Measurements from ENCODE around the gene STAC2.
A peak's percentile ranks its signal among the peaks of the same experiment; 100 is the strongest.

The STAC2 gene

DNA sequence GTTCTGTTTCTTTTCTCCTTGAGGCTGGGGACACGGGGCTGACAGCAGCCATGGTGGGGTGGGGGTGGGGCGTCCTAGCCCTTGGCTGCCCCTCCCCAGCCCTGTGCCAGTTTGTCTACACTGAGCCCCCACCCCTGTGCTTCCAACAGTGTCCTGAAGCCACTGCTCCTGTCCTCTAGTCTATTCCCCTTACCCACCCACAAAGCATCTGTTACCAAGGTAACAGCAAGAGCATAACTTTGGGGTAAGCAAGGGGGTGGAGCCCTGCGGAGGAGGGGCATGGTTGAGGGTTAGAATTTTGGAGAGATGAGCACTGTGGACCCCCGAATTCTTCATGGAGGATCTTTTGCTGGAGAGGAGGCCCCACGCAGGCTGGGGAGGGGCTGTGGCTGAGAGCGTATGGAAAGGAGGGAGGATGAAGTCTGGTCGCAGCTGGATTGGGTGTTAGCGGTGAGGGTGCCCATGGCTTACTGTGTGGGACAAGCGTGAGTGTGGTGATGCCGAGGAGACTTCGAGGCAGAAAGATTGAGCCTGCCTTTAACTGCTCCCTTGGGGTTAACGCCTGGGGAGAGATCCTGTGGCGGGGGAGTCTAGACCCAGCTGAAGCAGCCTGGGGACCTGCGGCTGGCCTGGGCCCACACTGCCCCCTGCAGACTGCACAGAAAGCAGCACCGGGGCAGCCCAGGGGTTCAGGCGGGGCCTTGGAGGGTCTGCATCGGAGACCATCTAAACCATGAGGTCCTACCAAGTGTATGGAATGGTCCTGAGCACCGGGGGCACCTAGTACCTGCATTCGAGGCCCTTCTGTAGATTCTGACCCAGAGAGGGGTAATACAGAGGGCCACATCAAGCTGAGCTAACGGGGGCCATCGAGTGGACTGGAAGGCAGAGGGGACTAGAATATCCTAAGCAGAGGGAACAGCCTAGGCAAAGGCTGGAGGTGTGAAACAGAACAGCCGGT, 6.1 kb upstream of the STAC2 start:
- no peak for DNase-seq (ENCODE audit: low read depth in 2 of 2)

DNA sequence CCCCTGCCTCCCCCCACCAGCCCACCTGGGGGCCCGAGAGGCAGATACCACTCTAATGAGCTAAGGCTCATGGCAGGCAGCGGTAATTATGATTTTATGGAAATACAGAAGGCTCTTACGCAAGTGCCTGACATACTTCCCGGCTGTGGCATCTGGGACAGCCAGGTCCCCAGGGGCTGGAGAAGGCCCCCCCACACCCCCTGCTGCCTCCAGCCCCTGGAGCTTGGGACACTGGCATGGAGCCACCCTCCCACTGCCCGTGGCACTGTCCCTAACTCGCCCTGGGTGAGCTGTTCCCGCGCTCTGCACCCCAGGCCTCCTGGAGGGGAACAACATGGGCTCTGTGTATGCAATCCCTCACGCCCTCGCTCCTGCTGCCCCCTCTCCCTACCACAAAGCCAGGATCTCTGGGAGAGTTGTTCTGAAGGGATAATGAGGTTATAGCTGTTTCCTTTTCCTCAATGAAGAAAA, 5.4 kb upstream of the STAC2 start:
- DNase-seq (ENCODE audit: low read depth in 2 of 2): no peak

DNA sequence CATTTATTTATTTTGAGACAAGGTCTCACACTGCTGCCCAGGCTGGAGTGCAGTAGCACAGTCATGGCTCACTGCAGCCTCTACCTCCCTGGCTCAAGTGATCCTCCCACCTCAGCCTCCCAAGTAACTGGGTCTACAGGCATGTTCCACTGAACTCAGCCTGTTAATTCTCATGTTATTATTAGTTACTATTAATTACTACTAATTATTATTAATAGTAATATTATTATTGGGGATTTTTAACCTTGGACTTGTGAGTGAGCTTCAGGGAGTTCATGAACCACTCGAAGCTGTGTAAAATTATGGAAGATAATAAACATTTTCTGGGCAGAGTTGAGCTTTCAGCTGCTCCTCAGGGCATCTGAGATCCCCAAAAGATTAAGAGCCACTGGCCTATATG, 4.6 kb upstream of the STAC2 start:
- DNase-seq (ENCODE audit: low read depth in 2 of 2): no peak

DNA sequence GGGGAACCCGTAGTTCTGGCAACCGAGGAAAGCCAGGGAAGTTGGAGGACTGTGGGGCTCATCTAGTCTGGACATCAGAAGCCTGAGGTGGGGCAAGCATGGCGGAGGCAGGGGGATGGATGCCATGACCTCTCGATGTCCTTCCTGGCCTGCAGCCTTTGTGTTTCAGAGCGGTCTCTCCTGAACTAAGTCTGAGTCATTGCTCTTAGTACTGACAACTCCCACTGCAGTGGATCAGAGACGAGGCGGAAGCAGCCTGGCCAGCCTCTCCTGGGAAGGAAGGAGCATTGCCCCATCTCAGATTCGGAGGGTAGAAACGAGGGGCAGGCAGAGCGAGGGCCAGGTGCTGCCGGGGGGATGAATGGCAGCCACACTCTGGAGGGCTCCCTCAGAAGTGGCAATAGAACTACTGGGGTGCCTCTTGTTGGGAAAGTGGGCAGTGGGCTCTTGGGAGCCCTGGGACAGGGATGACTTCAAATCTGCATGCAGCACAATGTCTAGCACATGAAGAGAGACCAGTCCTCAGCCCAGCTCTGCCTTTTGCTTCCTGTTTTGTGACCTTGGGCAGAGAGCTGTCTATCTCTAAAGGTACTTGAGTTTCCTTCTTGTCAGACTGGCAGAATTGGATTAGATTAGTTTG, 3.6 kb upstream of the STAC2 start:
- DNase-seq (ENCODE audit: low read depth in 2 of 2): no peak

DNA sequence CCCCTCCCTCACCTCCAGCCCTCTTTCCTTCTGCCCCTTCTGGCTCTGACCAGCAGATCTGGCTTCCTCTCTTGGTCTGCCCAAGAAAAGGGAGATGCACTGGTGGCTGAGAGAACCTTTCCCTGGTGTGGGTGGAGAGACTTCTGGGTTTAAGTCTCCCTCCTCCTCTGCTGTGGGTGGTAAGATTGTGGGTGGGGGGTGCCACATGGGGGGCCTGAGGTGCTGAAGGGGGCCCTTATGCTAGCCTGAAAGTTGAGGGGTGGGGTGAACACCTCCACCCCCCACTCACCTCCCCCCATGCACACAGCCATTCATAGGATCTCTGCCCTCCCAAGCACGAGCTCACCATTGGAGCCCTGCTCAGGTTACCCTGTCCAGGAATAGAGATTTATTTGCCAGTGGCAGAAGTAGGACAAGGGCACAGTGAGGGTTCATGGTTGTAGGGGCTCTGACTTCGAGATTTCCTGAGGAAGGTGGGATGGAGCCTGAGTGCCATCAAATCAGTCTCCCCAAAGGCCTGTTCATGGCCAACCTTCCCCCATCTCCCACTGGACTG, 1.7 kb upstream of the STAC2 start:
- DNase-seq (ENCODE audit: low read depth in 2 of 2): no peak

DNA sequence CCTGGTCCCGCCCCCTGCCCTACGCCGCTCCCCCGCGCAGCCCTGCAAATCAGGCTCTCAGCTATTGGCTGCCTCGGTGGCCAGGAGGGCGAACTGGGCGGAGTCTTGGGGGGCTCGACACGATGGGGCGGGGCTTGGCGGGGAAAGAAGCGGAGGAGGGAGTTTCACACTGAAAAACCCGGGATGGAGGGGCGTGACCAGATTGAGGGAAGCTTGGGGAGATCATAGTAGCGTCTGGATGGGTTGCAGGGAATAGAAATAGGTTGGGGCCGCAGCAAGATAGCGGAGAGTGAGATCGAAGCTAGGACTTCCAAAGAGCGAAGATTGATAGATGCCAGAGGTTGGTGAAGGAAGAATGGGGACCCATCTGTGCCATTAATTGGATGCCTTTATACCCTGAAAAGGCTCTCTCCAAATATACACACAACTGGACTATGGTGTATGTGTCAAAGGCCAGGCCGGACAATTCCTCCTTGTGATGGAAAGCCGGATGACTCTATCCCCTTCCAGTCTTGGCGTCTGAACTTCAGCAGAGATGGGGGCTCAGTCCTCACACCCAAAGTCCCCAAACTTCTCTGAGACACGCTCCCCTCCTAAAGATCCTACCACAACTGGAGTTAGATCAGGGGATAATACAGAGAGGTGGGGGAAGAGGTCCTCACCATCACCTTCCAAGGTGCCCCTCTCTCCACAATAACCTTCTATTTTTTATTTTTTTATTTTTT, 376 bp upstream of the STAC2 start:
- peak in 1 of 2 experiments; percentile 36 for DNase-seq (ENCODE audit: low read depth in 2 of 2)

DNA sequence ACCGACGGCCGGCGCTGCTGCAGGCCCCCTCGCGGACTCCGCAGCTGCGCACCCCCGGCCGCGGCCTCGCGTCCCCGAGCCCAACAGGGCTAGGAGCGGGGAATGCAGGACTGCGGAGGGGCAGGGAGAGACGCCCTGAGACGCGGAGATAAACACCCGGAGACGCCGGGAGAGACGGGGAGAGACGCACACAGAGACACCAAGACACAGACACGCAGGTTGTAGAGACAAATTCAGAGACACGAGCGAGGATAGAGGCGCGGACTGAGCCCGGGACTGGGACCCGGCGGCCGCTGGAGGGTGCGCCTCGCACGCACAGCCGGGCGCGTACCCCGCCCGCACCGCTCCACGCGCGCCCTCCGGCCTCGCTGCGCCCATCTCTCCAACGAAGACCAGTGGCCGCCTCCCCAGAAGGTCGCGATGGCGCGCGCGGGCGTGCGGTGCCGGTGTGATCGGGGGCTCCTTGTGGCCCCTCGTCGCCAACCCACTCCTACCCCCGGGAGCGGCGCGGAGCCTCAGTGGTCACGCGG, 902 bp downstream of the STAC2 start:
- DNase-seq (ENCODE audit: low read depth in 2 of 2): no peak

DNA sequence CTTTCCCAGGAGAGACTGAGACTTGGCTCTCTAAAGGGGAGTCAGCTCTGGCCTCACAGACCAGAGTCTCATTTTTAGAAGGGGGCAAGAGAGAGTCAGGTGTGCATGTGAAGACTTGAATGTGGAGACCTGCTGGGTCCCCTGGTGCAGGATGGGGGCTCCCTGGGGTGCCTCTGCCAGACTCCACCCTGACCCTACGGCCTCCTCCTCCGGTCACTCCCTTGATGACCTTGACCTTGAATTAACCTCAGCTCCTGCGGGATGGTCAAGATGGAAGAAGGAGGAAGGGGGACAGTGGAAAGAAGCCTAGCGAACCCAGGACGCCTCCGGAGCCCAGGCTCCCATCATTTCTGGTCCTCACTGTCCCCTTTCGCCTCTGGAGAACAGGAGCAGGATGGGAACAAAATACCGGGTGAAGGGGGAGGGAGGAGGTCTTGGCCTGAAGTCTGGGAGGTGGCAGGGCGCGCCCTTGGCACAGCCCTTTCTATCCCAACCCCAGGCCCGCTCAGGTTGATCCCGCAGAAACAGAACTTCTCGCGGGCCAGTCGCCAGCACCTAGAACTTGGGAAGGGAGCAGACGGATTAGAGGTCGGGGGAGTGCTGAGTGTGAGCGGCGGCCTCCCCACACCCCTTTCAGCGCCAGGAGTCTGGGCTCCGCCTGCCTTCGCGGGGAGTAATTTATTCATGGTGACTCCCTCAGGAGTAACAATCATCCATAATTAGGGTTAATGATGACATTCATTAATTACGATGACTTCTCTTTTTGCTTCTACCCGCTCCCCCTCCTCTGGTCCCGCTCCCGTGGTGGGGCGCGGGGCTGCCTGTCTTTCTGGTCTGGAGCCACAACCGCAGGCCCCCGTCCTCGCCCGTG, 1.6 kb downstream of the STAC2 start:
- no peak for DNase-seq (ENCODE audit: low read depth in 2 of 2)

DNA sequence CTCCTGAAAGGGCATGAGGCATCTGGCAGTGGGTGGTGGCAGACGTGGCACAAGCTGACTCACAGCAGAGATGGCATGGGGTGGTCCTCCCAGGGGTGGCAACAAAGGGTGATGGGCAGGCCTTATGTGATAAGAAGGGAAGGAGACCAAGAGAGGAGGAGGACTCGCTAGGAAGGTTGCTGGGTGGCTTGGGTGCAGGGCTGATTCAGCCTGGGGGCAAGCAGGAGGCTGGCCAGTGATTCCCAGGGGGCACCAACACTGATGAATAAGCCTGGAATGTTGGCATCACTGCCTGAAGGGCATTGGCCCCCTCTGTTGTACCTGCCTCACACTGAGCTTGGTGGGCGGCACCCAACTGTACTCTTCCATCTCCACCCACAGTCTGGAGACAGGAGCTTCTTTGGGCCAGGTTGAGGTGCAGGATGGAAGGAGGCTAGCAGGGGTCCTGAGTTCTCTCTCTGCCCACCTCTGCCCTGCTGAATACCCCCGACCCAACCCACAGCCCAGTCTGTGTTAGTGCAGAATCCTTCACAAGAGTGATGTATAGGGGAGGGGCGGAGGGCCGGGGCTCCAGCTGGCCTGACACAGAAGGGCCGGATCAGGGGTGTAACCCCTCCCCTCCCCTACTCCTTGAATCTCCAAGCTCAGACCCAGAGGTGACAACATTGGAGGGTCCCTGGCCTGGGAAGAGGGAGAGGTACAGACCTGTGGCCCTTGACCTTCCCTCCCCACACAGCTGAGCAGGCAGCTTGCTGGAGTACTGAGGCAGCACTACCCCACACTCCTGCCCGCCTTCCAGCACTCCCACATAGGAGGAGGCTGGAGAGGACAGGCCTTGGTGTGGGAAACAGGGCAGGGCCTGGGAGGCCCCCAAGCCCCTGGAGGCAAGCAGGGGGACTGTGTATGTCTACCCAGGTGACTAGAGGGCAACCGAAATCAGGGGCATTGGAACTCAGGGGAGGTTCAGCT, 2.6 kb downstream of the STAC2 start:
- DNase-seq (ENCODE audit: low read depth in 2 of 2): no peak

DNA sequence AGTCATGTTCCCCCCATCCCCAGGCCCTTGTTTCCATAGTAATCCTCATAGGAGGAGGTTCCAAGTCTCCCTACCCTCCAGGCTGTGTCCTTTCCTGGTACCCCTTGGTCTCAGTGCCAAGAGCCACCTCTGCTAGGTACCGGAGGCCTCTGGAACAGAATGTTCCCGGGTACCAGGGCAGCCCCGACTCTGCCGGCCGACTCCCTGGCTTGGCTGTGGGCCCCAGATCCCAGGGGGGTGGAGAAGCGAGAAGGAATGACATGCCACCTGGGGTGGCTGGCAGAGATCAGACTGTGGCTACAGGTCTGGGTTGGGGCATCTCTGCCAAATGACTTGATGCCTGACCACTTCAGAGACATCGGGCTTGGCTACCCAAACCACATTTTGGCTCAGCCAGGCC, 3.6 kb downstream of the STAC2 start:
- no peak for DNase-seq (ENCODE audit: low read depth in 2 of 2)

DNA sequence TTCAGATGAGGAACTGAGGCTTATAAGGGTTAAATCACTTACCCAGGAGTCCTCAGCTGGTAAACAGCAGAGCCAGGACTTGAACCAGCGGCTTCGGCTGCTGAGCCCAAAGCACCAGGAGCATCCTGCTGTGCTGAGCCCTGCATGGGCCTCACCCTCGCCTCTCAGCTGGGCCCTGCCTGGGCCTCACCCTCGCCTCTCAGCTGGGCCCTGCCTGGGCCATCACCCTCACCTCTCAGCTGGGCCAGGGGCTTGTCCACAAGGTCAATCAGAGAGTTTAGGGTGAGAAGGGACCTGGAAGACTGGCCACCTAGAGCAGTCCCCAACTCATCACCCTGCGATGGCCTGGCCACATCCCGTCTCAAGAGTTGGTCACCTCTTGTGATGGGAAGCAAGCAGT, 4.2 kb downstream of the STAC2 start:
- no peak for DNase-seq (ENCODE audit: low read depth in 2 of 2)

DNA sequence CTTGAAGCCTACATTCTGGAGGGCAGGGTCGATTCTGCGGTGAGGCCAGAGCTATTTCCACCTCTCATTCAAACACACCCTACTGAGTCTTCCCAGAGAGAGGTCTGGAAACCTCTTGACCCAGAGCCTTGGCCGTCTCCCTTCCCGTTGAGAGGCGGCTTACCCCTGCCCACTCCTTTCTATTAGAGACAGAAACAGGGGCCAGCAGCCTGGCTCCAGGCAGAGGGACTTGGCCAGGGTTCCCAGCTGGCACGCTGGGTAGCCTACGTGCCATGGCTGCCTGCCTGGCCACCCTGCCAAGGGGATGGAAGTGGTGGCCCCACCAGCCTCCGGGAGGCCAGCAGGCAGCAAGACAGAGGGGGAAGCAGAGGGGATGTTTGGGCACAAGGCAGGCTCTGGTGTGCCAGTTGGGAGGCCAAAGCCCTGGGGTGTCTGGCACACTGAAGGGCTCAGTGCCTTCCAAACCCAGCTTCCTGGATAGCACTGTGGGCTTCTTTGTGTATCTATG, 6.0 kb downstream of the STAC2 start:
- DNase-seq (ENCODE audit: low read depth in 2 of 2): no peak

DNA sequence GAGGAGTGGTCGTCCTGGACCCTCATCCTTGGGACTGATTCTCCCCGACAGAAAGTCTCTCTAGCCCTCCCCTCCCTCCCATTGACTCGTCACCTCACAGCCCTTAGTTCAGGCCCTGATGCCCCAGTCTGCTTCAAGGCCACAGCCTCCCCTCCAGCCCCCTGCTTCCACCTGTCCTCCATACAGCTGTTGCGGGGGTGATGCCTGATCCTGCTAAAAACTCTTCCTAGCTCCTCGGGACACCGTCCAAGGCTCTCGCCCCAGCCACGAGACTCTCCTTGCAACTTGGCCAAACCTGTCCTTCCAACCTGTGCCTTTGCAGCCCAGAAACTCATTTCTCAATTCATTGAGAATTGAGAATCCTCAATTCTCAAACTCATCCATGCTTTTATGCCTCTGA, 6.8 kb downstream of the STAC2 start:
- DNase-seq (ENCODE audit: low read depth in 2 of 2): no peak

DNA sequence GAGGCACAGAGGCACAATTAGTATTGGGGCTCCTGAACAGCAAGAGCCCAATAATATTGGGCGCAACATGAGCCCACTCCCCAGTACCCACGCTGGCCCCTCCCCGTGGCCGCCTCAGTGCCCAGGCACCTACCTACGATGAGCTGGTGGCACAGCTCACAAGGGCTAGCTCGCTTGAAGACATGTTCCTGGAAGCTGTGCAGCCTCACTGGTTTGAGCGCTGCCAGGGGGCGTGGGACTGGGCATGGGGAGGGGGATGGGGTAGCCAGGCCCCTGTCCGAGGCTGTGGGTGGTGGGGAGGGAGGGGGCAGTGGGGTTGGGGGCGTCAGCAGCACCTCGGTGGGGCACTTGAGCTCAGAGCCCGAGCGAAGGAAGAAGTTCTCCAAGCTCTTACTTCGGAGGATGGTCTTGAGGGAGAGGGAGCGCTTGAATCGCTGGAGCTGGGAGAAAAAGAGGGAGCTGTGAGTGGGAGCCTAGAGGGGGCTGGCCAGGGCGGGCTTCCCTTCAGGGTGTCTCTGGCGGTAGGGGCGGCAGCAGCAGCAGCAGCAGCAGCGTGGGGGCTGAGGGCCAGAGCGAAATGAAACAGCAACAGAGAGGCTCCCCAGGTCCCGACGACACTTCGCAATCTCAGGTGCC, 7.9 kb downstream of the STAC2 start:
- no peak for DNase-seq (ENCODE audit: low read depth in 2 of 2)

DNA sequence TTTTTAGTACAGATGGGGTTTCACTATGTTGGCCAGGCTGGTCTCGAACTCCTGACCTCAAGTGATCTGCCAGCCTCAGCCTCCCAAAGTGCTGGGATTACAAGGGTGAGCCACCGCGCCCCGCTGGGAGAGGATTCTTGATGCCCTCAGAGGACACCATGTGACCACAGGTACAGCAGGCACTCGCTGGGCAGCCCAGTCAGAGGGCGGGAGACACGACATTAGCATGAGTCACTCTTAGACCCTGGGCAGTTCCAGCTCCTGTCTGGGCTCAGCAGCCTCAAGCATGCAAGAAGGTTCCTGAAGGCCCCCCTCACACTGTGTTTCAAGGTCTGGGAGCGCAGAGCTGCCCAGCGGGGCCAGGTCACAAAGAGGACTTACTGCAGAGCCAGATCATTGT, 11.9 kb downstream of the STAC2 start:
- no peak for DNase-seq (ENCODE audit: low read depth in 2 of 2)

DNA sequence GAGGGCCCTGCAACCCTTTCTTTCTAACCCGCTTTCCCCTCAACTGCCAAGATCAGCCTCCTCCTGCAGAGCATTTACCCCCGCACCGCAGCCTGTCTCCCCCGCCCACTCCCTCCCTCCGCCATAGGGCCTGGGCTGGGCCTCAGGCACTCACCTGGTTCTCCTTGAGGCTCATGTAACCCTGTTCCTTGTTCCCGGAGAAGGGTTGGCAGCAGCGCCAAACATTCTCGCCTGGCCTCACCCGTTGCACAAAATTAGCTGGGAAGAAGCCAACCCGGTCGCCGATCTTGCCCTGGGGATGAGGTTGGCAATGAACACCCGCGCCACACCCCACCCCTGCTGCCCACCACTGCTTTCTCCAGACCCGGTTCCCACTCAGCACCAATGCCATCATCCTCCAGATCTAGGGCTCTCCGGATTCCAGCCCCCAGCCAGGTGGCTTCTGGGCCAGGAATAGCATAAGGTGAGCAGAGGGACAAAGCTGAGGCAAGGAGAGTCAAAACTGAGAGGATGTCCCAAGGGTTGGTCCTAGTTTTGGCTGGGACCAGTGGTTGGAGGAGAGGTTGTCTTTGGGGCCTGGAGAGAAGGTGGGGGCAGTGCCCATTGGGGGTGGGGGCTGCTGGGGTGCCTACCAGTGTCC, 12.8 kb downstream of the STAC2 start:
- DNase-seq (ENCODE audit: low read depth in 2 of 2): no peak

DNA sequence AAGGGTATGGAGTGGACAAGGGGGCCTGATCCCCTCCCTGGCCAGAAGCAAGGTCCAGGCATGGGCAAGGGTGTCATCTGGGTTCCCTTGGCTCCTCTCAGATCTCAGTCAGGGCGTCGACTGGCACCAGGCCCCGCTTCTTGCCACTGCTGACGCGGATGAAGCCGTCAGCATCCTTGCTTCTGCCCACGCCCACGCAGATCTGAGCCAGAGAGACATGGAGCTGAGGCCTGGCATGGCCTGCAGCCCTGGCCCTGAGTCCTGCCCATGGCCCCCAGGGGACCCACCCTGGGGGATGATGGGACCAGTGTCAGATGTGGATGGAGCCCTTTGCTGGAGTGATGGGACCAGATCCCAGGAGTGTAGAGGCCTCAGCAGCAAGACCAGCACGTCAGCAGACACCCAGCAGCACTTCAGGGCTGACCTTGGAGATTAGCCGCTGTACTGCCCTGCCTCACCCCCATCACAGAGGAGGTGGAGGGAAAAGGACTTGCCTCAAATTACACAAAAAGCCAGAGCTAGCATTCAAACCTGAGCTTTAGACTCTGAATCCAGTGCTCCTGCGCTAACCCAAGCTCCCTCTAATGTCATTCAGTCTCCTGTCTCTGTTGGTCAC, 13.4 kb downstream of the STAC2 start:
- DNase-seq (ENCODE audit: low read depth in 2 of 2): no peak

DNA sequence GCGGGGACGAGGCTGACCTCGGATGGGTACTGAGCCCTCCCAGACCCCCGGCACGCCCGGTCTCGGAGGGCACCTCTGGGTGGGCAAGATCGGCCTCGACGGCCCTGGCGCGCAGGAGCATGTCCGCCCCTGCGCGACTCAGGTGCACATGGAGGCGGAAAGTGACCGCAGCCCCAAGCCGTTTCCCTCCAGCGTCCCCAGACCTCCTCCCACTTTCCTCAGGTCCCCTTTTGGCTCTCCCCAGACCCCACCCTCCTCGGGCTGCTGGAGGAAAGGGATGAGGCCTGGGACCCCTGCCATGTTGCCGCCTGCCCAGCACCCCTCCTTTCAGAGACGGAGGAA, 15.7 kb downstream of the STAC2 start:
- DNase-seq (ENCODE audit: low read depth in 2 of 2): no peak
